DND-41 (cell line): ENCODE data around the gene KCNN3.

Source experiments
- CTCF ChIP-seq: IDR thresholded peaks from 2 replicates; pipeline ENCODE4 v1.5.1; 2012; ENCODE audit warnings: borderline replicate concordance, low read length, moderate library complexity, mild to moderate bottlenecking; ENCODE audit not compliant: poor library complexity, severe bottlenecking; ENCODE audit errors: extremely low read depth
- EZH2 ChIP-seq: IDR thresholded peaks from 3 replicates; pipeline ENCODE4 v1.6.1; 2012; ENCODE audit warnings: borderline replicate concordance, low read depth, mild to moderate bottlenecking, moderate library complexity, low read length, inconsistent platforms; ENCODE audit not compliant: severe bottlenecking

GRCh38 chr1:154899041-154899440 lies 29.0 kb upstream of the KCNN3 start:
- TF ChIP-seq CTCF (no peak), EZH2 (no peak)
